Neural cell (in vitro differentiated cells): ENCODE data around the gene HNRNPAB.

Source experiments
- EP300 ChIP-seq: fragments of 450-650 bp; conservative IDR thresholded peaks from 2 replicates; pipeline ENCODE4 v1.6.1; 2014; ENCODE audit warnings: antibody characterized with exemption, mild to moderate bottlenecking, moderate library complexity; ENCODE audit not compliant: poor library complexity, severe bottlenecking
- EZH2 ChIP-seq: fragments of 200-600, 300-800 bp; shearing (Covaris generic), sonication (generic); IDR thresholded peaks from 2 replicates; pipeline ENCODE4 v1.6.1; 2014; ENCODE audit warnings: antibody characterized with exemption, low read length, borderline replicate concordance, mild to moderate bottlenecking; ENCODE audit not compliant: insufficient read depth, poor library complexity, severe bottlenecking
- MXI1 ChIP-seq: fragments of 450-650 bp; conservative IDR thresholded peaks from 2 replicates; pipeline ENCODE4 v1.6.1; 2014; ENCODE audit warnings: antibody characterized with exemption, mild to moderate bottlenecking; ENCODE audit not compliant: poor library complexity, severe bottlenecking
- POLR2AphosphoS5 ChIP-seq: IDR thresholded peaks from 2 replicates; pipeline ENCODE4 v1.6.1; 2012
- REST ChIP-seq: IDR thresholded peaks from 2 replicates; pipeline ENCODE4 v1.6.1; 2012; ENCODE audit warnings: borderline replicate concordance
- SMC3 ChIP-seq: fragments of 450-650 bp; conservative IDR thresholded peaks from 2 replicates; pipeline ENCODE4 v1.6.1; 2014; ENCODE audit warnings: antibody characterized with exemption, mild to moderate bottlenecking, moderate library complexity; ENCODE audit not compliant: poor library complexity
- TAF1 ChIP-seq: IDR thresholded peaks from 2 replicates; pipeline ENCODE4 v1.6.1; 2012; ENCODE audit warnings: low read depth
- TF ChIP-seq, protein P1 (sequence below): fragments of 450-650 bp; IDR thresholded peaks from 2 replicates; pipeline ENCODE4 v1.5.1; 2014; ENCODE audit warnings: antibody characterized with exemption, mild to moderate bottlenecking, moderate library complexity; ENCODE audit not compliant: poor library complexity, severe bottlenecking

- TF ChIP-seq EZH2 (no peak), EP300 (no peak), REST (no peak), POLR2AphosphoS5 (peak; percentile 74), MXI1 (peak; percentile 65), TAF1 (no peak), SMC3 (peak; percentile 20)
- TF ChIP-seq, protein P1, sequence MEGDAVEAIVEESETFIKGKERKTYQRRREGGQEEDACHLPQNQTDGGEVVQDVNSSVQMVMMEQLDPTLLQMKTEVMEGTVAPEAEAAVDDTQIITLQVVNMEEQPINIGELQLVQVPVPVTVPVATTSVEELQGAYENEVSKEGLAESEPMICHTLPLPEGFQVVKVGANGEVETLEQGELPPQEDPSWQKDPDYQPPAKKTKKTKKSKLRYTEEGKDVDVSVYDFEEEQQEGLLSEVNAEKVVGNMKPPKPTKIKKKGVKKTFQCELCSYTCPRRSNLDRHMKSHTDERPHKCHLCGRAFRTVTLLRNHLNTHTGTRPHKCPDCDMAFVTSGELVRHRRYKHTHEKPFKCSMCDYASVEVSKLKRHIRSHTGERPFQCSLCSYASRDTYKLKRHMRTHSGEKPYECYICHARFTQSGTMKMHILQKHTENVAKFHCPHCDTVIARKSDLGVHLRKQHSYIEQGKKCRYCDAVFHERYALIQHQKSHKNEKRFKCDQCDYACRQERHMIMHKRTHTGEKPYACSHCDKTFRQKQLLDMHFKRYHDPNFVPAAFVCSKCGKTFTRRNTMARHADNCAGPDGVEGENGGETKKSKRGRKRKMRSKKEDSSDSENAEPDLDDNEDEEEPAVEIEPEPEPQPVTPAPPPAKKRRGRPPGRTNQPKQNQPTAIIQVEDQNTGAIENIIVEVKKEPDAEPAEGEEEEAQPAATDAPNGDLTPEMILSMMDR, result peak; percentile 43
Observed at GRCh38 chr5:178232124-178232919, 28.0 kb downstream of the HNRNPAB start, which contains the start of gene PHYKPL.
